HG03159 (cell line): Measurements from ENCODE around the gene ZNF638.
"Not testable (repeated sequence)": the region's sequence is repeated elsewhere in the genome, so short reads cannot be mapped to it uniquely, and the experiment has no call there.

Experiments used
- ATAC-seq: cut with Tn5 transposase; IDR thresholded peaks from one replicate; pipeline ENCODE4 v1.9.1; 2021; ENCODE audit warnings: mild to moderate bottlenecking, moderate library complexity; ENCODE audit not compliant: unreplicated experiment

Gene ZNF638, protein sequence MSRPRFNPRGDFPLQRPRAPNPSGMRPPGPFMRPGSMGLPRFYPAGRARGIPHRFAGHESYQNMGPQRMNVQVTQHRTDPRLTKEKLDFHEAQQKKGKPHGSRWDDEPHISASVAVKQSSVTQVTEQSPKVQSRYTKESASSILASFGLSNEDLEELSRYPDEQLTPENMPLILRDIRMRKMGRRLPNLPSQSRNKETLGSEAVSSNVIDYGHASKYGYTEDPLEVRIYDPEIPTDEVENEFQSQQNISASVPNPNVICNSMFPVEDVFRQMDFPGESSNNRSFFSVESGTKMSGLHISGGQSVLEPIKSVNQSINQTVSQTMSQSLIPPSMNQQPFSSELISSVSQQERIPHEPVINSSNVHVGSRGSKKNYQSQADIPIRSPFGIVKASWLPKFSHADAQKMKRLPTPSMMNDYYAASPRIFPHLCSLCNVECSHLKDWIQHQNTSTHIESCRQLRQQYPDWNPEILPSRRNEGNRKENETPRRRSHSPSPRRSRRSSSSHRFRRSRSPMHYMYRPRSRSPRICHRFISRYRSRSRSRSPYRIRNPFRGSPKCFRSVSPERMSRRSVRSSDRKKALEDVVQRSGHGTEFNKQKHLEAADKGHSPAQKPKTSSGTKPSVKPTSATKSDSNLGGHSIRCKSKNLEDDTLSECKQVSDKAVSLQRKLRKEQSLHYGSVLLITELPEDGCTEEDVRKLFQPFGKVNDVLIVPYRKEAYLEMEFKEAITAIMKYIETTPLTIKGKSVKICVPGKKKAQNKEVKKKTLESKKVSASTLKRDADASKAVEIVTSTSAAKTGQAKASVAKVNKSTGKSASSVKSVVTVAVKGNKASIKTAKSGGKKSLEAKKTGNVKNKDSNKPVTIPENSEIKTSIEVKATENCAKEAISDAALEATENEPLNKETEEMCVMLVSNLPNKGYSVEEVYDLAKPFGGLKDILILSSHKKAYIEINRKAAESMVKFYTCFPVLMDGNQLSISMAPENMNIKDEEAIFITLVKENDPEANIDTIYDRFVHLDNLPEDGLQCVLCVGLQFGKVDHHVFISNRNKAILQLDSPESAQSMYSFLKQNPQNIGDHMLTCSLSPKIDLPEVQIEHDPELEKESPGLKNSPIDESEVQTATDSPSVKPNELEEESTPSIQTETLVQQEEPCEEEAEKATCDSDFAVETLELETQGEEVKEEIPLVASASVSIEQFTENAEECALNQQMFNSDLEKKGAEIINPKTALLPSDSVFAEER (N-terminal part only)

DNA sequence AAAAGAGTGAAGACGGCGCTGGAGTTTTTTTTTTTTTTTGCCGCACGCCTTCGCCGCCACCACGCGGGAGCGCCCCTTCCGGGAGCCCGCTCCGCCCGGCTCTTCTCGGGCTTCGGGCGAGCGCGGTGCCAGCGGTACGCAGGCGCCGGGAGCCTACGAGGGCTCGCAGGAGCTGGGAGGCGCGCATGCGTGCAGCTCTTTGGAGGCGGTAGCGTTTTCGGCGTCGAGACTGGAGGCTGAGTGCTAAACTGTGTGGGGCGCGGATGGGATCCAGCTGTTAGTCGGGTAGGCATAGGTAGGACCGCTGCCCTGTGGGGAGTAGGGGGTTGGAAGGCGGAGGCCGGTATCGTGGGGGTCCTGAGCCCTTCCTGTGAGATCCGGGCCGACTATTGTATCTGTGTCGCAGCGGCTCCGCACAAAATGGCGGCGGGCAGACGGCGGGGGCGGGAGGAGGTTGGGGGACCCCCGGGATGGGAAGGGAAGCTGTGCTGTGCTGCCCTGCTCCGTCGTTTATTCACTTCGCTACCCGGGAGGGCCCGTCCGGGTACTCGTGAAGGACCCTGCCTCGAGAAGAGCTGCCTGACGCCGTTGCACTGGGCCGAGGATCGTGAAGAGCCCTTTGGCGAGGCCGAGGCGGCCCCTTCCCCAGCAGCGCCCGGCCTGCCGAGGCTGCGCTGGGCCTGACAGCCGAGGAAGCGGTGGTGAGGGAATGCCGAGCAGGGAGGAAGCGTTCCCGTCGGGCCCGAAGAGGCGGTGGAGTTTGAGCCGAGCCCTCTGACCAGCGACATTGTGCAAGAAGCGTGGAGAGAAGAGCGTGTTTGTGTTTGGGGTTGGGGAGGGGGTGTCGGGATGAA, at the start of gene ZNF638:
Gene ZNF638, plus strand, starts transcription at position 202 of the 854 bp plus-strand sequence. CDS start 17,173 bp downstream, outside the sequence.
- peak; percentile 97 for ATAC-seq

DNA sequence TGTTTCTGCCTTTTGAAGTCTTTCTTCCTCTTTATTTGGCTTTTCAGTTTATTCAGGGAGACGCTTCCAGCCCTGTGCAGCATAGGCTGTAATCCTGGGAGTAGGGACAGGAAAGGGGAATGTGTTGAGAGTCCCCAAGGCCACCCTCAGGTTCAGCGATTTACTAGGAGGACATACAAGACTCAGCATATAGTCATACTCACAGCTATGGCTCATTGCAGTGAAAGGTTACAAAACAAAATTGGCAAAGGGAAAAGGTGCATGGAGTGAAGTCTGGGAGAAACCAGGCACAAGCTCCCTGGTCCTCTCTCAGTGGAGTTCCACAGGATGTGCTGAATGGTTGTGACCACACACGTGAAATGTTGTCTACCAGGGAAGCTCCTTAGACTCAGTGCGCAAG, 49.6 kb upstream of the ZNF638 start:
- no peak for ATAC-seq

DNA sequence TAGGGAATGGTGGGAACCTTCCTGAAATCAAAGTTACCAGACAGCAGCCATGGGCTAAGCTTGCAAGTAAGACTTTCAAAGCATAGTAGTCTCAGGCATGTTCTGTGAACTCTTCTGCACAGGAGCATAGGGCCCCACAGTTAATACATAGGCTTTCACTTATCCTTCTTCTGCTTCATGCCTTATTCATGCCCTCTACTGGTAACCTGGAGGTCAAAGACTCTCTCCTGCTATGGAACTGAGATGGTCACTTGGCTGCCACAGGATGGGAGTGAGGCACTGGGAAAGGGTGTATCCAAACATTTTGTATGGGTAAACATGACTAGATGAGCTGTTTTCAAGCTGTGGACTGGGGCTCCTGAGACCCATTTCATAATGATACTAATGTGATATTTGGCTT, 49.1 kb upstream of the ZNF638 start:
- ATAC-seq: no peak

DNA sequence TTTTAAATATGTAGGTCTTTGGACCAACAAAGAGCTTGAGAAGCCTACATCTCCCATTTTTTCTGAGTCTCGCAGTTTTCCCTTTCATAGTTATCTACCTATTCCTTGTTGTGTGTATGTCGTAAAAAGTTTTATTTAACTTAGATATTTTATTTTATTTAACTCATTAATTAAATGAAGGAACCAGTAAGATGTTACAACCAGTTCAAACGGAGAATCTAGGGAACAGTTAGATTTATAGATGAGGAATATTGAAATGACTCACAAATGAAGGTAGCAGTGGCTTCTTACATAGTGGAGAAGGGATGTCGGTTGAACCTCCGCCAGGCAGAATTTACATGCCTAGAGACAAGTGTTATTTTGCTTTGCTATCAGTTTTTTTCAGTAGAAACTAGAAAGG, 48.5 kb upstream of the ZNF638 start:
- ATAC-seq: no peak

DNA sequence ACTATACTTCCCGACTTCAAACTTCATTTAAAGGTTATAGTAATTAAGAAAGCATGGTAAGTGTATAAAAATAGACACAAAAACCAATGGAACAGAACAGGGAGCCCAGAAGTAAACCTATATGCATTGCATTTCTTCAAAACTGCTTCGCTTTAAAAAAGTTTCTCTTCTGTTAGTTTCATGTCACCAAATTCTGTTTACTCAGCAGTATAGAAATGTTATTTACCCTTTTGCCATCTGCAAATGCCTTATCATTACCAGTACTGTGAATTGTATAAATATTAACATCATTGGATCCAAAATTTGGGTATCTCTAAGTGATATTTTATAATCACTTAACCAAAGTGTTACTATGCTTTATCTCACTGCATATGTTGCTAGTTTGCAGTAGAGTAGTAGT, 45.9 kb upstream of the ZNF638 start:
- ATAC-seq: no peak

DNA sequence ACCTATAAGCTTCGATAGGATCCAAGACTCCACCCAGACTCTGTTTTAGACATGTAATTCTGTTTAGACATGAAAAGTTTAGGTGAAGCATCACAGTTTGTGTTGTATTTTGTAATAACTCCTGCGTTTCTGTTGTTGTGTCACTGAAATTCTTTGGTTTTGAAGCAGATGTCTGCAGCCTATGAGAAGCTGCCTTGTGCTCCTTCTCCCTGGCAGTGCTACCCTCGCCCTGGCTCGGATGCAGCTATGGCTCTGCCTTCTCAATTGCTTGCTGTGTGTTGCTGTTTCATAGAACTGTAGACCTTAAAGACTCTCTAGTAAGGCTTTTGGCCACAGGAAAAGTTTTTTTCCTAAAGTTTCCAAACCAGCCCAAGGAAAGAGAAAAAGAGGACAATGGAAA, 40.2 kb upstream of the ZNF638 start:
- no peak for ATAC-seq

DNA sequence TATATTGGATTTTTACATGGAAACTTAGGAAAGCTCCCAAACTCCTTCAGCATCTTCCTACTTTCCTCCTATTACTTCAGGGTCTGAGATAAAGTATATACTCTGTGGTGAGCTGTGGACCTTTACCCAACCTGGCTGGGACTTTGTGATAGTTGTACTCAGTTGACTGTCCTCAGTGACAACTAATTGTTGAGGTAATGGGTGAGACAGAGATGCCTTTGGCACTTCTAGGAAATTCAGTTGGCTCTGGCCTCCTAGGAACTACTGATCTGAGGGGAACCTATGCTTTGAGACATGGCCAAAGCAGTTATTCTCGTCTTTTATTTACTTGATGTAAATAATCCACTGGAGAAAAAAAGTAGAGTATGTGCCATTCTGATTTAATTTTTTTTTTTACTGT, 39.4 kb upstream of the ZNF638 start:
- ATAC-seq: no peak

DNA sequence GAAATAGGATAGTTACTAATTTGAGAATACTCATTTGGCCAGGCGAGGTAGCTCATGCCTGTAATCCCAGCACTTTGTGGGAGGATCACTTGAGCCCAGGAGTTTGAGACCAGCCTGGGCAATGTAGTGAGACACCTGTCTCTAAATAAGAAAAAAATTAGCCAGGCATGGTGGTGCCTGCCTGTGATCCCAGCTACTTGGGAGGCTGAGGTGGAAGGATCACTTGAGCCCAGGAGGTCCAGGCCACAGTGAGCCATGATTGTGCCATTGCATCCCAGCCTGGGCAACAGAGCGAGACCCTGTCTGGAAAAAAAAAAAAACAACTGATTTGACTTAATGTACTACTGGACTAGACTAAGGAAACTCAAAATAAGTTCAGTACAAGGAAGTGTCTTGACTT, 32.7 kb upstream of the ZNF638 start:
- no peak for ATAC-seq

DNA sequence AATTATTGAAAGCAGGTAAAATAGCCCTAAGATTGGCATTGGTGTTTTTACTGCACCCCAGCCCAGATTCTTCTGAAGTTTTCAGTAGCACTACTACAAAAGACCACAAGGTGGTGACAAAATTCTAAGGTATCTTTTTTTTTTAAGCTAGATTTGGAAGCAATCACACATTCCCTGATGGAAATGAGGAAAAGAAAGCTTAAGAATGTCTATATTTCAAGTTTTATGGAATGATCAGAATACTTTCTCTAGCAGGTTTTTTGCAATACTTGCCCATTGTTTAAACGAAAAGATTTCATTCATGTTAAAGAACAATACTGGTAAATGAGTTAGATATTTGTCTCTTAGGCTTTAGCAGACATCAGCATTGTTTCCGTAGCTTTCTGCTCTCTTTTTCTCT, 32.1 kb upstream of the ZNF638 start:
- no peak for ATAC-seq

DNA sequence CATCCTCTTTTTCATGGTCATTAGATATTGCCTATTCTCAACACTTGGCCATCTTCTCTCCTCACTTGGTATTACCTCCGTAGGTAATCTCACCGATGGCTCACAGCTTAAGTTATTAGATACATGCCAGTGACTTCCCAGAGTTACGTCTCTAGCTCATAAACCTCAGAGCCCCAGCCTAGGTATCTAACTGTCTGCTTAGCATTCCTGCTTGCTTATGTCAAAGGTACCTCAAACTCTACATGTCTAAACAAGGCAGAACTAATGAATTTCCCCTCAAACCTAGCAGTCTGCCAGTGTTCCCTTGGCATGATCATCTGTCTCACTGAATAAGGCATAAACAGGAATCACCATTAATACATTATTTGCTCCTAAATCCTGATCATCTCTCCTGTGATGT, 27.7 kb upstream of the ZNF638 start:
- ATAC-seq: no peak

DNA sequence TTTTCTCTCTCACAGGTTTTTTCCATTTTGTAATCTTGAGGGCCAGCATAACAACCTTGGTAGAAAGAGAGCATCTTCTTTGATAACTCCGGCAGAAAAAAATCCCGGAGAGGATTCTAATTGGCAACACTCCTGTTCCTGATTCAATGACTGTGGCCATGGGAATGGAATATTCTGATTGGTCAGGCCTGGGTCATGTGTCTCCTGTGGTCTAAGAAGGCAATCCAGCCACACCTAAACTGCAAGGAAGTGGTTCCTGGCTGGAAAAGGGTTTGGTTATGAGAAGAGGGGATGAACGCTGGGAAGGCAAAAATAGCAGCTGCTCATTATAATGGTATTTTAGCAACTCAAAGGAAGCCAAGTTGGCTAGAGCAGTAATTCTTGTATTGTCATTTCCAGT, 24.8 kb upstream of the ZNF638 start:
- no peak for ATAC-seq

DNA sequence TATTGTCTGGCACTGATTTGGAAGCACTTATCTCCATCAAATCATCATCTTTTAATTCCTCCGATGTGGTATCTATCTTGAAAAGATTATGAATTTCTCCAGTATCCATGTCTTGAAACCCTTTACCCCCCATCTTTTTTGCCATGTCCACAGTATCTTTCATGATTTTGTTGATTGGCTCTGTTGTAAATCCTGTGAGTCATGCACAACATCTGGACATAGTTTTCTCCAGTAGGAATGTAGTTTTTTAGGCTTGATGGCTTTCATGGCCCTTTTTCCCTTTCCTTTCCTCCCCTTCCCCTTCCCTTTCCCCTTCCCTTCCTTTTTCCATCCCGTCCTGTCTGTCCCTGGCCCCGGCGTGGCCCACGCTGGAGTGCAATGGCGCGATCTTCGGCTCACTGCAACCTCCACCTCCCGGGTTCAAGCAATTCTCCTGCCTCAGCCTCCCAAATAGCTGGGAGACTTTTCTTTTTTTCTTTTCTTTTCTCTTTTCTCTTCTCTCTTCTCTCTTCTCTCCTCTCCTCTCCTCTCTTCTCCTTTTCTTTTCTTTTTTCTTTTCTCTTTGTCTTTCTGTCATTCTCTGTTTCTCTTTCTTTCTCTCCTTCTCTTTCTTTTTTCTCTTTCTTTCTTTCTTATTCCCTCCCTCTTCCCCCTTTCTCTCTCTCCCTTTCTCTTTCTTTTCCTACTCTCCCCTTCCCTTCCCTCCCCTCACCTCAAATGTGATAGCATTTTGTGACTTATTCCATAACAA, 18.4 kb upstream of the ZNF638 start:
- ATAC-seq: no peak

DNA sequence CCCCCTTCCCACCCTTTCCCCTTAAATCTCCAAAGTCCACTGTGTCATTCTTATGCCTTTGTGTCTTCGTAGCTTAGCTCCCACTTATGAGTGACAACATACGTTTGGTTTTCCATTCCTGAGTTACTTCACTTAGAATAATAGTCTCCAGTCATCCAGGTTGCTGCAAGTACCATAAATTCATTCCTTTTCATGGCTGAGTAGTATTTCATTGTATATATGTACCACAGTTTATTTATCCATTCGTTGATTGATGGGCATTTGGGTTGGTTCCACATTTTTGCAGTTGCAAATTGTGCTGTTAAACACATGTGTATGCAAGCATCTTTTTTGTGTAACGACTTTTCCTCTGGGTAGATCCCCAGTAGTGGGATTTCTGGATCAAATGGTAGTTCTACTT, 14.5 kb upstream of the ZNF638 start:
- no peak for ATAC-seq

DNA sequence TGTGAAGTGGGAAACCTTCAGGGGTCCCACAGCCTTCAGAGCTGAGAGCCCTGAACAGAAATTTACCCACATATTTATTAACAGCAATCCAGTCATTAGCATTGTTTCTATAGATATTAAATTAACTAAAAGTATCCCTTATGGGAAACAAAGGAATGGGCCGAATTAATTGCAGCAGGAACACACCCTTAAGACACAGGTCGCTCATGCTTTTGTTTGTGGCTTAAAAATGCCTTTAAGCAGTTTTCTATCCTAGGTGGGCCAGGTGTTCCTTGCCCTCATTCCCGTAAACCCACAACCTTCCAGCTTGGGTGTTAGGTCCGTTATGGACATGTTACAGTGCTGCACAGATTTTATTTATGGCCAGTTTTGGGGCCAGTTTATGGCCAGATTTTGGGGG, 13.7 kb upstream of the ZNF638 start:
- ATAC-seq: not testable (repeated sequence)

DNA sequence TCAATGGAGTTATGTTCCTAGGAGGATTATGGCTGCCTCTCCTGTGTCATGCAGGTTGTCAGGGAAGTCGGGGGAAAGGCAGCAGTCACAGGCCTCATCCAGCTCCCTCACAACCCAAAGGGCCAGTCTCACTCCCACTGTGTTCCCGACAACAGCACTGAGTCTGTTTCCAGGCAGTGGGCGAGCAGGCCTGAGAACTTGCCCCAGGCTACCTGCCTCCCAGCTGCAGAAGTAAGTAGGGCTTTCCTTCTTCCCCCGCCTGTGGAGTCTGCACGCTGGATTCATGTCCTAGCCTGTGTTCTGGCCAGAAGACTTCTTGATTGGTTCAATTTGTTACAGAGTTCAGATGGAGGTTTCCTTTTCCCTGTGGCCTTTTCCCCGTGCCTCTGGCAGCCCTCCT, 8.2 kb upstream of the ZNF638 start:
- no peak for ATAC-seq

DNA sequence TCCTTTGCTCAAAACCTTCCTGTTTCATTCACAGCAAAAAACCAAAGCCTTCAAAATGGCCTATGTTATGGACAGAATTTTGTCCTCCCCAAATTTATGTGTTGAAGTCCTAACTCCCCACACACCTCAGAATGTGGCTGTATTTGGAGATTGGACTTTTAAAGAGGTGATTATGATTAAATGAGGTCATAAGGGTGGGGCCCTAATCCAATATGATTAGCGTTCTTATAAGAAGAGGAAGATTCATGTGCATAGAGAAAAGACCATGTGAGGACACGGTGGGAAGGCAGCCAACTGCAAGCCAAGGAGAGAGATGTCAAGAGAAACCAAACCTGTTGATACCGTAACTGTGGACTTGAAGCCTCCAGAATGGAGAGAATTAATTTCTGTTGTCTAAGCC, 4.6 kb upstream of the ZNF638 start:
- no peak for ATAC-seq

DNA sequence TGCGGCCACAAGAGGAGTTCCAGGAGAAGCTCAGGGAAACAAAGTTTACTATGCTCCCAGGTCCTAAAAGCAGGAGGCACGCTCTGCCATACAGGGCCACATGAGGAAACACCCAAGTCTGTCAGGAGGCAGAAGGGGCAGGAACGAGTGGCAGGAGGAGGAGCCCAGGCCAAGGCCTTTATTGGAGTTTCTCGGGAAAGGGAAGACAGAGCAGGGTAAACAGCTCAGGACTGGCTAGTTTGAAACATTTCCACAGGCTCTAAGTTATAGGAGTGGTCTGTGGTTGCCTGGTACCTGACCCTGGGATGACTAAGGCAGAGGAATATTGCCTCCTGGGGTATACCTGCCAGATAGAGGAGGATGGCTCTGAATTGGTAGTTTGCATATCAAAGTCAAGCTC, 3.7 kb upstream of the ZNF638 start:
- no peak for ATAC-seq

DNA sequence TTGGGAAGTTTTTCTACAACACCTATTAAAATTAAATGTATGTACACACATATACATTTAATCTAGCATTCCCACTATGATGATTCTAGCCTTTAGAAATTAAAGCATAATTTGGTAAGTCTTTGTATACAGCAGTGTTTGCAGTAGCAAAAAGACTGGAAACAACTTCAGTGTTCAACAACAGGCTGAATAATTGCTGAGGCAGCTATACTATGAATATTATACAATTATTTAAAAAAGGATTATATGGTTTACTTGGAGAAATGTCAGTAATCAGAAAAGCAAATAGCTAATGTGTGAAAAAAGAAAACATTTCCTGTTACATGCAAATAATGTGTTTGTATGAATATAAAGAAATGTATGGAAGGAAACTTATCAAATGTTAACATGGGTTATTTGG, 1.4 kb upstream of the ZNF638 start:
- no peak for ATAC-seq

DNA sequence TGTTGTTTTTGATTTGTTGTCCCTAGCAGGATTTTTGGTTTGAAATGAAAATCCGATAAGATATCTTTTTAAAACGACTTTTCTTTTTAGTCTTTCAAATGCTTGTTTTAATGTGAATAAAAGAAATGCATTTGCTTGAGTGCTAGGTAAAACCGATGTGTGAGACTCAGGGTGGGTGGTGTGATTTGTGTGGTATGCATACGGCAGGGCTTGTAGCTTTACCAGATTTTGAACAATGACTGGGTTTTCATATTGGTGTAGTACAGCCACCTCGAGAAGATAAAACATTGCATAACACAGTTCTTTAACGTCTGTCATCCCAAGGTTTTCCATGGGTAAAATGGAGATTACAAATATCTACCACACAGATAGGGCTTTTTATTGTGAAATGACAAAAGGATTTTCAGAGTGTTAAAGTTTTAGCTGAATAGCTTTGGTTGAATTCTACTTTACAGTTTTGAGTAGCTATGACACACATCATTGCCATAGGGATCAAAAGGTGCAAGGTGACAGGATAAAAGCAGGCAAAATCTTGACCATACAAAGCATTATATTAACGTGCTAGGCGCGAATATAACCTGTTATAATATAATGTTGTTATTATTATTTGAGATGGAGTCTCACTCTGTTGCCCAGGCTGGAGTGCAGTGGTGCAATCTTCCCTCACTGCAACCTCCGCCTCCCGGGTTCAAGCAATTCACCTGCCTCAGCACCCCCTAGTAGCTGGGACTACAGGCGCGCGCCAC, 824 bp upstream of the ZNF638 start:
- ATAC-seq: no peak
